Body of pancreas (tissue), 4 donors: Measurements from ENCODE around the gene WARS2. TPM values are rescaled to one million over a fixed set of nuclear protein-coding genes. Genes with fewer than 3 reads are reported as not detected.

Experiments
- ATAC-seq: fragments of 150-250 bp; one replicate; pipeline ENCODE4 v1.9.1; 2016
- DNase-seq, 4 donors: peaks; one replicate each; pipeline ENCODE4 v3.0.0-alpha.2; 2019
- H3K27ac ChIP-seq, 4 donors: fragments of 200-600 bp; sonication (generic); 1 replicate in 3 of 4; 2 replicates in 1 of 4; pipeline versions ENCODE4 v1.5.1 to v1.6.1; 2016 to 2019; ENCODE audit warnings: mild to moderate bottlenecking in 1 of 4, mixed read lengths in 1 of 4, moderate library complexity in 1 of 4
- H3K27me3 ChIP-seq, 2 donors: fragments of 200-600 bp; sonication (generic); one replicate each; pipeline ENCODE4 v1.6.0; 2016; ENCODE audit warnings: mild to moderate bottlenecking in 1 of 2
- H3K36me3 ChIP-seq, 2 donors: fragments of 200-600 bp; sonication (generic); replicated peaks in 1 of 2; 2 replicates each; pipeline ENCODE4 v1.5.1; 2016; ENCODE audit warnings: low read depth in 2 of 2; ENCODE audit not compliant: insufficient read depth in 1 of 2
- H3K4me1 ChIP-seq: fragments of 200-600 bp; sonication (generic); one replicate; pipeline ENCODE4 v1.6.0; 2016
- H3K4me3 ChIP-seq, 2 donors: fragments of 200-600 bp; sonication (generic); 1 replicate in 1 of 2; 2 replicates in 1 of 2; pipeline ENCODE4 v1.5.1; 2016 to 2019
- H3K9me3 ChIP-seq, 3 donors: fragments of 200-600 bp; sonication (generic); 1 replicate in 2 of 3; 2 replicates in 1 of 3; pipeline ENCODE4 v1.5.1; 2016
- POLR2A ChIP-seq, 3 donors: fragments of 450-650 bp; IDR thresholded peaks; one replicate each; pipeline ENCODE4 v1.6.1; 2016; ENCODE audit warnings: antibody characterized with exemption in 3 of 3, mild to moderate bottlenecking in 2 of 3
- WGBS, 2 donors: methylation state at CpG; one replicate each; pipeline ENCODE4 v1.1.5; 2017; 5-methylcytosine and 5-hydroxymethylcytosine counted together
- intact Hi-C: fragments of 100-400 bp; cut with DNase I; formaldehyde crosslinking; loops from one replicate; pipeline ENCODE4 v1.15.1; 2023
- total RNA-seq, 2 donors: library from RNA; depleted of rRNA; stranded (reverse); fragments of >200 nt; gene quantifications; one replicate each; pipeline ENCODE4 v1.1.0, GENCODE V29; 2016
- TF ChIP-seq, protein P1 (sequence below), 7 experiments: fragments of 450-650 bp in 4 of 7; fragments of 200-600 bp in 3 of 7; sonication (generic) in 3 of 7; IDR thresholded peaks; one replicate each; pipeline ENCODE4 v1.5.1; 2016 to 2019; ENCODE audit warnings: antibody characterized with exemption in 7 of 7

WARS2 gene
- total RNA-seq, 2 donors from 2014 or later, result 4.9 to 11.7 TPM

DNA sequence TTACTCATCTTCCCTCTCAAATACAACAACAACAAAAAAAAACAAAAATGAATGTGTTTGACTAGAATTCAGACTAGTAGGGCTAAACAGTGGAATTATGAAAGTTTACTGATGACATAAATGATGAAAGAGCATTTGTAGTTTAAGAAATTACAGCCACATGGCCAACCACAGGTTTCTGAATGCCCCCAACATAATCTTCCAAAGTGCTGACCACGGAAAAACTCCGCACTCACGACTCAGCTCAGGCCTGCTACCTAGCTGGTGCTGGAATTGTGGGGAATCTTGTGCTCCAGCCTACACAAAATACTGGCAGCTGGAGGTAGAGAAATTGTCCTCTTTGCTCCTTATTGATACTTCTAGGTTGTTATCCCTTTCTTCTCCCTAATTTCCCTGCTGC is 128.7 kb downstream of the WARS2 start:
- Histone ChIP-seq H3K36me3 (no peaks in the 10 kb centered on the region), H3K4me3 (no peak overlapping the region), H3K9me3 (no peaks in the 10 kb centered on the region), H3K27ac (no peak overlapping the region), H3K27me3 (peaks cover 0 to 11% of the 10 kb centered on the region in 2 donors), H3K4me1 (peaks cover 24% of the 10 kb centered on the region)
- ATAC-seq, result no peak
- intact Hi-C loops, result loop anchor here (5.0 kb wide), 1 partner anchor 859 kb away; no protein-coding TSS in a partner anchor
- 83 to 94% methylated on average over 3 of the region's 3 CpGs for WGBS, 2 donors
- no peak for DNase-seq
- TF ChIP-seq, protein P1, sequence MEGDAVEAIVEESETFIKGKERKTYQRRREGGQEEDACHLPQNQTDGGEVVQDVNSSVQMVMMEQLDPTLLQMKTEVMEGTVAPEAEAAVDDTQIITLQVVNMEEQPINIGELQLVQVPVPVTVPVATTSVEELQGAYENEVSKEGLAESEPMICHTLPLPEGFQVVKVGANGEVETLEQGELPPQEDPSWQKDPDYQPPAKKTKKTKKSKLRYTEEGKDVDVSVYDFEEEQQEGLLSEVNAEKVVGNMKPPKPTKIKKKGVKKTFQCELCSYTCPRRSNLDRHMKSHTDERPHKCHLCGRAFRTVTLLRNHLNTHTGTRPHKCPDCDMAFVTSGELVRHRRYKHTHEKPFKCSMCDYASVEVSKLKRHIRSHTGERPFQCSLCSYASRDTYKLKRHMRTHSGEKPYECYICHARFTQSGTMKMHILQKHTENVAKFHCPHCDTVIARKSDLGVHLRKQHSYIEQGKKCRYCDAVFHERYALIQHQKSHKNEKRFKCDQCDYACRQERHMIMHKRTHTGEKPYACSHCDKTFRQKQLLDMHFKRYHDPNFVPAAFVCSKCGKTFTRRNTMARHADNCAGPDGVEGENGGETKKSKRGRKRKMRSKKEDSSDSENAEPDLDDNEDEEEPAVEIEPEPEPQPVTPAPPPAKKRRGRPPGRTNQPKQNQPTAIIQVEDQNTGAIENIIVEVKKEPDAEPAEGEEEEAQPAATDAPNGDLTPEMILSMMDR (IDR thresholded peaks at IDR 0.05), result no peak
- no peak for TF ChIP-seq POLR2A (IDR thresholded peaks at IDR 0.05)

DNA sequence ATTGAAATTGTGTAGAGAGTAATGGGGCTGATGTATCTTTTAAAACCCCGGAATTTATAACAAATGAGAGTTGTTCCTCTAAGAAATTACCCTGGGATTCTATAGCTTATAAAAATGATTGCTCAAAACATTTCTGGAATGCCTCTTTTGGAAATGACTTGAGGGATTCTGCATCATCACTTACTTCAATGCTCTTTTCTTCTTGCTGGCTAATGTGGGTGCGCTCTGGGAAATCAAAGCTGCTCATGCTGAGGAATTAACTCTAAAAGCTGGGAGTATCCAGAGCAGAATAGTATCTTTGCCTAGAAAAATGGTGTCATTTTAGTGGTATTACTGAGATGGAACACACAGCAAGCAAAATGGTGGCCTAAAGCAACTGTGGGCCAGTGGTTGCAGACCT is 129.3 kb downstream of the WARS2 start:
- H3K9me3 ChIP-seq, result no peaks in the 10 kb centered on the region
- intact Hi-C loops, result loop anchor here (5.0 kb wide), 1 partner anchor 859 kb away; no protein-coding TSS in a partner anchor
- H3K4me1 ChIP-seq, result peaks cover 28% of the 10 kb centered on the region
- no peak overlapping the region for H3K4me3 ChIP-seq
- TF ChIP-seq, protein P1 (IDR thresholded peaks at IDR 0.05), result no peak
- TF ChIP-seq POLR2A (IDR thresholded peaks at IDR 0.05), result no peak
- H3K27ac ChIP-seq, result no peak overlapping the region
- H3K27me3 ChIP-seq, result peaks cover 0 to 11% of the 10 kb centered on the region in 2 donors
- 87 to 90% methylated on average over 2 of the region's 2 CpGs for WGBS, 2 donors
- no peak for ATAC-seq
- DNase-seq, result no peak
- no peaks in the 10 kb centered on the region for H3K36me3 ChIP-seq

DNA sequence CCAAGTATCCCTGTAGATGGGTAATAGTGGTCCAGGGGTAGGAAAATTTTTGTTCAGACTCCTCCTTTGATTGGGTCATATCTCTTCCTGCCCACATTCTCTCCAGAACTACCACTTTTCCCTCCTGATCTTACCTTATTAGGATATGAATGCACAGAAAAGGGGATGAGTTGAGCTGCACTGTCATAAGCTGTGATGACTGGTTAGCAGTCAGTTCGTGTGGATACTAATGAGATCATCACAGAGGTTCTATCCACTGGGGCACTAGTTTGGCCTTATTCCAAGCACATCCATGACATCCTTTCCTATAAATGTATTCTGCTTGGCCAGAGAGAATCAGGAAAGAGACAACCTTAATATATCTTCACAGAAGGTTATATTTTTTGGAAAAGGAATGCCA is 130.3 kb downstream of the WARS2 start:
- no peaks in the 10 kb centered on the region for H3K9me3 ChIP-seq
- no peak for DNase-seq
- peaks cover 28% of the 10 kb centered on the region for H3K4me1 ChIP-seq
- intact Hi-C loops, result loop anchor here (5.0 kb wide), 1 partner anchor 858 kb away; no protein-coding TSS in a partner anchor
- no peaks in the 10 kb centered on the region for H3K36me3 ChIP-seq
- WGBS, 2 donors, result 60 to 62% methylated on average over 1 of the region's 1 CpG
- H3K27me3 ChIP-seq, result peaks cover 0 to 15% of the 10 kb centered on the region in 2 donors
- H3K27ac ChIP-seq, result no peak overlapping the region
- ATAC-seq, result no peak
- TF ChIP-seq POLR2A (IDR thresholded peaks at IDR 0.05), result no peak
- TF ChIP-seq, protein P1 (IDR thresholded peaks at IDR 0.05), result no peak
- no peak overlapping the region for H3K4me3 ChIP-seq

GRCh38 chr1:119009312-119009655 is 131.2 kb downstream of the WARS2 start:
- Histone ChIP-seq H3K36me3 (no peaks in the 10 kb centered on the region), H3K4me3 (no peak overlapping the region), H3K9me3 (no peaks in the 10 kb centered on the region), H3K4me1 (peaks cover 28% of the 10 kb centered on the region), H3K27me3 (peaks cover 0 to 18% of the 10 kb centered on the region in 2 donors), H3K27ac (no peak overlapping the region)
- WGBS, 2 donors, result 12 to 15% methylated on average over 2 of the region's 2 CpGs
- DNase-seq, result no peak
- TF ChIP-seq POLR2A (IDR thresholded peaks at IDR 0.05), result no peak
- TF ChIP-seq, protein P1 (IDR thresholded peaks at IDR 0.05), result no peak
- intact Hi-C loops, result loop anchor here (10.0 kb wide), 1 partner anchor 934 kb away; no protein-coding TSS in a partner anchor
- no peak for ATAC-seq
